Nephron progenitor cell (in vitro differentiated cells): ENCODE results near the gene FNDC4.

Experiments used
- DNase-seq: peaks from one replicate; pipeline ENCODE4 v3.0.0; 2021
- H3K27ac Mint-ChIP-seq: 2 replicates; pipeline ENCODE4 v1.8.0; 2021; ENCODE audit warnings: mild to moderate bottlenecking, moderate library complexity, mixed read lengths
- H3K27me3 Mint-ChIP-seq: 2 replicates; pipeline ENCODE4 v1.8.0; 2021; ENCODE audit warnings: mild to moderate bottlenecking, low read depth, mixed read lengths; ENCODE audit not compliant: poor library complexity
- H3K36me3 Mint-ChIP-seq: 2 replicates; pipeline ENCODE4 v1.8.0; 2021; ENCODE audit warnings: low read depth, mixed read lengths
- H3K4me1 Mint-ChIP-seq: 2 replicates; pipeline ENCODE4 v1.8.0; 2021; ENCODE audit warnings: mixed read lengths
- H3K4me3 Mint-ChIP-seq: 2 replicates; pipeline ENCODE4 v1.8.0; 2021; ENCODE audit warnings: mild to moderate bottlenecking, moderate library complexity, mixed read lengths
- H3K9me3 Mint-ChIP-seq: 2 replicates; pipeline ENCODE4 v1.8.0; 2021; ENCODE audit warnings: mild to moderate bottlenecking, moderate library complexity, mixed read lengths
- TF ChIP-seq, protein P1 (sequence below): fragments of 200-600 bp; sonication (generic); IDR thresholded peaks from 2 replicates; pipeline ENCODE4 v1.5.0; 2021; ENCODE audit warnings: antibody characterized with exemption

Gene FNDC4

DNA sequence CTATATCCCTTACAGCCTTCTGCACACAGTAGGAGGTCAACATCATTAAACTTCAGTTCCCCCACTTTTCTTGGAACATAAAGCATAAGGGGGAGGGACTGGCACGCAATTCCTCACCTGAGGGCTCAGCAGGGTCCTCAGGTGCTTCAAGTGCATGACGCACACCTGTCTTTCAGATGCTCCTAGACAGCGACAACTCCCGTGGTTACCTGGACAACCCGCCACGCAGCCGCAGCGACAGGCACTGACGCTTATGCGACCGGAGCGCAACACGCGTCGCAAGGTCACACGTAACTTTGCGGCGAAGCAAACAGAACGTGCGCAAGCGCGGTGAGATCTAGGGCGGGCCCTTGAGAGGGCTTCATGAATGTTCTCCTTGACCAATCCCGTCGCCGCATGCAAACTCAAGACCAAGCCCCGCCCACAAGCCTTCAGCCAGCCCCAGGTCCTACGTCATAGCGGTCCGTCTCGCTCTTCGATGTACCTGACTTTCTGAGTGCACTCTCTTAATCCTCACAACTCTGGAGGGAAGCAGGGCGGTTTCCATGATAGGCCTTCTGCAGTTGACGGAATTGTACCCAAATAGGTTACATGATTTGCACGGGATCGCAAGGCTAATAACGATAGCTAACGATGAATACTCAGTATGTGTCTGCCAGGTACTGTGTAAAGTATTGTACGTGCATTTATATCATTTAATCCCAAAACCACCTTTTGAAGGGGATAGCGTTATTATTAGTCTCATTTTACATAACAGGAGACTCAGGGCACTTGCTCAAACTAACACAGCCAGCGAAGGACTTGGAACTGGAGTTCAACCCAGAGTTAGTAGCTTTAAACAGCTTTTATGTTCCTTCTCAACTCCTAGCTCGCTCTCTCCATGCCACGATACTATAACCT is 5.3 kb downstream of the FNDC4 start, which contains the start of gene IFT172:
IFT172 (minus strand) TSS at position 246 of the 900 bp plus-strand sequence; CDS start at position 156, 90 bp downstream.
- peak within 1 kb of the TSS; percentile 92 for H3K4me3 Mint-ChIP-seq

DNA sequence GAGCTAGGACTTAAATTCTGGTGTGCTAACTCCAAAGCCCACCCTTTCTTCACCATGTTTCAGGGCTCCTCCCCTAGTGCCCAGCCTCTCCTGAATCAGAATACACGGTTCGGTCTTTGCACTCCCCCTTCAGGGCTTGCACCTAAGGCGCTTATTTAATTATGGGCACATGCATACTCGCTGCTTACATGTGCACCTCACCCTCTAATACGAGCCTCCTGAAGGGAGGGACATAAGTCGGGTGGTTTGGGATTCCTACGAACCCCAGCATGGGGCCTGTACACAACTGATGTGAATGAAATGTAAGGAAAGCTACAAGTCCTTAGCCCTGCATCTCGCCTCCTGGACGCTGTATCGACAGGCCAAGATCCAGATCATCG is 5.9 kb downstream of the FNDC4 start:
- no peaks in the 10 kb centered on the region for H3K9me3 Mint-ChIP-seq
- TF ChIP-seq, protein P1, sequence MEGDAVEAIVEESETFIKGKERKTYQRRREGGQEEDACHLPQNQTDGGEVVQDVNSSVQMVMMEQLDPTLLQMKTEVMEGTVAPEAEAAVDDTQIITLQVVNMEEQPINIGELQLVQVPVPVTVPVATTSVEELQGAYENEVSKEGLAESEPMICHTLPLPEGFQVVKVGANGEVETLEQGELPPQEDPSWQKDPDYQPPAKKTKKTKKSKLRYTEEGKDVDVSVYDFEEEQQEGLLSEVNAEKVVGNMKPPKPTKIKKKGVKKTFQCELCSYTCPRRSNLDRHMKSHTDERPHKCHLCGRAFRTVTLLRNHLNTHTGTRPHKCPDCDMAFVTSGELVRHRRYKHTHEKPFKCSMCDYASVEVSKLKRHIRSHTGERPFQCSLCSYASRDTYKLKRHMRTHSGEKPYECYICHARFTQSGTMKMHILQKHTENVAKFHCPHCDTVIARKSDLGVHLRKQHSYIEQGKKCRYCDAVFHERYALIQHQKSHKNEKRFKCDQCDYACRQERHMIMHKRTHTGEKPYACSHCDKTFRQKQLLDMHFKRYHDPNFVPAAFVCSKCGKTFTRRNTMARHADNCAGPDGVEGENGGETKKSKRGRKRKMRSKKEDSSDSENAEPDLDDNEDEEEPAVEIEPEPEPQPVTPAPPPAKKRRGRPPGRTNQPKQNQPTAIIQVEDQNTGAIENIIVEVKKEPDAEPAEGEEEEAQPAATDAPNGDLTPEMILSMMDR: no peak
- peaks cover 34% of the 10 kb centered on the region for H3K27me3 Mint-ChIP-seq
- H3K36me3 Mint-ChIP-seq: peaks cover 5% of the 10 kb centered on the region
- H3K27ac Mint-ChIP-seq: peak overlapping the region; percentile 95
- DNase-seq: no peak
- H3K4me3 Mint-ChIP-seq: peak overlapping the region; percentile 92
- peaks cover 26% of the 10 kb centered on the region for H3K4me1 Mint-ChIP-seq

More for the DNA sequence above, 5.3 kb downstream of the FNDC4 start, which contains the start of gene IFT172:
- peaks cover 4% of the 10 kb centered on the region for H3K36me3 Mint-ChIP-seq
- TF ChIP-seq, protein P1: no peak
- peaks cover 39% of the 10 kb centered on the region for H3K27me3 Mint-ChIP-seq
- peaks cover 29% of the 10 kb centered on the region for H3K4me1 Mint-ChIP-seq
- peak within 1 kb of the TSS; percentile 95 for H3K27ac Mint-ChIP-seq
- no peaks in the 10 kb centered on the region for H3K9me3 Mint-ChIP-seq
- peak; percentile 99 for DNase-seq

DNA sequence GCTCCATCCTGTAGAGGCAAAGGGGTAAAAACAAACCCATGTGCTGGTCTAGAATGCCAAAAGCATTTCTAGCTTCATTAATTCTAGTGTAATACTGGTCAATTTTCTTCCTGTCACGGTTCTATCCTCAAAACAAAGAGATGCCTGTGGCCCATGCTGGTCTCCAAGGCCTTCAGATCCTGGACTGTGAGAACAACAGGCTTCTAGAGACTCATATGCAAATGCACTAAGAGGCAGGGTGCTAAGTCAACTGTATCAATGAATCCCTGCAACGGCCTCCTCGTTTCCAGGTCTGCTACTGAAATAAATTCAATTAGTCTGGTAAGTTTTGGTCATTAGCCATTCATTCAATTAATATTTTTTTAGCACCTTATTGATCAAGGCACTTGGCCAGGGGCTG is 9.5 kb downstream of the FNDC4 start:
- no peak overlapping the region for H3K27ac Mint-ChIP-seq
- DNase-seq: no peak
- H3K27me3 Mint-ChIP-seq: no peaks in the 10 kb centered on the region
- H3K36me3 Mint-ChIP-seq: peaks cover 19% of the 10 kb centered on the region
- TF ChIP-seq, protein P1: no peak
- H3K4me3 Mint-ChIP-seq: no peak overlapping the region
- H3K4me1 Mint-ChIP-seq: peaks cover 20% of the 10 kb centered on the region
- no peaks in the 10 kb centered on the region for H3K9me3 Mint-ChIP-seq

DNA sequence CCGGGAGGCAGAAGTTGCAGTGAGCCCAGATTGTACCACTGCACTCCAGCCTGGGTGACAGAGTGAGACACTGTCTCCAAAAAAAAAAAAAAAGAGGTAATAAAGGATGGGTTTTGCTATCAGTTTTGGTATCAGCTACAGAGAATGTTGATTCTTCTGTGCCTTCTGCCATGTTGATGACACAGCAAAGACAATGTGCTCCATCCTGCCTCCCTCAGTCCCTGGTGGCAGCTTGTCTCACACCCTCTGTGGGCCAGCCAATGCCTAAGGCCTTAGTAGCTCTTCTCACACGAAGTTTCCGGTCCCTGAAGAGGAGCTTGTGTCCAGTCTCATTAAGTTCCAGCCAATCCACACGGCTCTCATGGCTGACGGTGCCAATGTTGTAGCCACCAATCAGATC is 23.0 kb downstream of the FNDC4 start:
- Mint-ChIP-seq H3K4me3 (no peak overlapping the region), H3K27me3 (peaks cover 3% of the 10 kb centered on the region), H3K27ac (no peak overlapping the region), H3K36me3 (peaks cover 40% of the 10 kb centered on the region), H3K9me3 (no peaks in the 10 kb centered on the region), H3K4me1 (no peaks in the 10 kb centered on the region)
- TF ChIP-seq, protein P1: no peak
- DNase-seq: no peak

DNA sequence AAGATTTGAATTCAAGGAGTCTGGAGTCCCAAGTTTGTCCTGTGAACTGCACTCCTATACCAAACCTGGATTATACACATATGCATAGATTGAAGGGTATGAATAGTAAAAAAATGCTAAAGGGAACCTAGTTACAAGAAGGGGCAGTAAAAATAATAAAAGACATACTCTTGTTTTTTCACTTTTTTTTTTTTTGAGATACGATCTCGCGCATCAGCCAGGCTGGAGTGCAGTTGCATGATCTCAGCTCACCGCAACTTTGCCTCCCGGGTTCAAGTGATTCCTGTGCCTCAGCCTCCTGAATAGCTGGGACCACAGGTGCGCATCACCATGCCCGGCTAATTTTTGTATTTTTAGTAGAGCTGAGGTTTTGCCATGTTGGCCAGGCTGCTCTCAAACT is 30.6 kb downstream of the FNDC4 start:
- no peak for DNase-seq
- Mint-ChIP-seq H3K27ac (no peak overlapping the region), H3K9me3 (no peaks in the 10 kb centered on the region), H3K4me3 (no peak overlapping the region), H3K4me1 (no peaks in the 10 kb centered on the region), H3K36me3 (no peaks in the 10 kb centered on the region), H3K27me3 (peaks cover 3% of the 10 kb centered on the region)
- TF ChIP-seq, protein P1: no peak
